ENCODE data around the gene FOCAD.
A peak's percentile ranks its signal among the peaks of the same experiment; 100 is the strongest.

Gene FOCAD

GRCh38 chr9:20640331-20641187, 43.5 kb upstream of the FOCAD start:
- peak overlapping the region; percentile 66 for H3K27ac ChIP-seq (ENCODE audit: extremely low read depth, low read depth, low read length)
- ChIA-PET POLR2A (interaction anchor here (0.7 to 2.0 kb wide), 4 partner anchors 18 to 44 kb away, joined by 3 to 15 read pairs (median 6); partner anchors contain the start of genes FOCAD and MLLT3), CTCF (interaction anchor here (0.6 to 5.5 kb wide), 4 partner anchors 12 to 32 kb away, joined by 3 to 29 read pairs (median 3); partner anchors contain the start of gene MLLT3)
- peaks cover 15% of the 10 kb centered on the region; the same call in 1 of the 2 replicates for H3K4me1 ChIP-seq (ENCODE audit: control insufficient read depth, insufficient read depth, low read length)
- H3K9me3 ChIP-seq (ENCODE audit: control insufficient read depth, insufficient read depth, low read depth, low read length), result no peaks in the 10 kb centered on the region
- H3K4me3 ChIP-seq (ENCODE audit: low read depth, low read length), result no peak overlapping the region
- no peaks in the 10 kb centered on the region for H3K36me3 ChIP-seq (ENCODE audit: control insufficient read depth in 2 of 2, insufficient read depth in 1 of 2, low read length in 2 of 2)
- TF ChIP-seq ZFHX2 (tag by site-specific recombination; conservative IDR thresholded peaks at IDR 0.05) (peak; percentile 89), ZNF530 (tag by site-specific recombination; IDR thresholded peaks at IDR 0.05; ENCODE audit: low read depth) (no peak), ZNF214 (tag by site-specific recombination; IDR thresholded peaks at IDR 0.05; ENCODE audit: borderline replicate concordance) (peak; percentile 29; the same call in 1 of the 2 replicates), ZBTB7A (tag by site-specific recombination; IDR thresholded peaks at IDR 0.05; ENCODE audit: low read depth) (0 out of 2 replicates have a peak, but pooled peaks have one; percentile 22), ZNF529 (tag by site-specific recombination; IDR thresholded peaks at IDR 0.05; ENCODE audit: insufficient replicate concordance) (peak; percentile 10), SCRT2 (tag by site-specific recombination; IDR thresholded peaks at IDR 0.05) (peak; percentile 71; the same call in 1 of the 2 replicates), ZNF555 (tag by site-specific recombination; conservative IDR thresholded peaks at IDR 0.05) (no peak), MZF1 (tag by site-specific recombination; IDR thresholded peaks at IDR 0.05; ENCODE audit: borderline replicate concordance) (no peak), IKZF3 (tag by site-specific recombination; IDR thresholded peaks at IDR 0.05) (peak; percentile 46; the same call in 1 of the 2 replicates), ZNF843 (tag by site-specific recombination; IDR thresholded peaks at IDR 0.05) (peak; percentile 48; the same call in 1 of the 2 replicates), PRDM6 (tag by site-specific recombination; IDR thresholded peaks at IDR 0.05) (peak; percentile 85), ZNF350 (tag by site-specific recombination; IDR thresholded peaks at IDR 0.05) (no peak), ZSCAN16 (tag by site-specific recombination; IDR thresholded peaks at IDR 0.05) (peak; percentile 99), ZBTB17 (tag by site-specific recombination; IDR thresholded peaks at IDR 0.05) (peak; percentile 51), PRDM10 (tag by site-specific recombination; IDR thresholded peaks at IDR 0.05) (peak; percentile 84), ZNF423 (tag by site-specific recombination; IDR thresholded peaks at IDR 0.05) (peak; percentile 82), TRIM28 (IDR thresholded peaks at IDR 0.05; ENCODE audit: borderline replicate concordance, low read length) (0 out of 2 replicates have a peak, but pooled peaks have one; percentile 23), GLI2 (tag by site-specific recombination; IDR thresholded peaks at IDR 0.05; ENCODE audit: borderline replicate concordance, low read depth) (no peak), ZNF18 (tag by site-specific recombination; IDR thresholded peaks at IDR 0.05) (peak; percentile 34; the same call in 1 of the 2 replicates), ZNF366 (tag by site-specific recombination; conservative IDR thresholded peaks at IDR 0.05) (0 out of 2 replicates have a peak, but pooled peaks have one; percentile 29), ZNF184 (tag by site-specific recombination; IDR thresholded peaks at IDR 0.05) (peak; percentile 76; the same call in 1 of the 2 replicates), ZNF660 (tag by site-specific recombination; IDR thresholded peaks at IDR 0.05) (peak; percentile 75; the same call in 1 of the 2 replicates), ZNF341 (tag by site-specific recombination; IDR thresholded peaks at IDR 0.05; ENCODE audit: low read depth) (peak; percentile 52), KLF10 (tag by site-specific recombination; IDR thresholded peaks at IDR 0.05) (peak; percentile 61), EGR2 (tag by site-specific recombination; IDR thresholded peaks at IDR 0.05; ENCODE audit: low read depth) (peak; percentile 89), ZNF561 (tag by site-specific recombination; IDR thresholded peaks at IDR 0.05; ENCODE audit: borderline replicate concordance) (0 out of 2 replicates have a peak, but pooled peaks have one; percentile 49), ZSCAN30 (tag by site-specific recombination; IDR thresholded peaks at IDR 0.05) (peak; percentile 43; the same call in 1 of the 2 replicates), ZNF670 (tag by site-specific recombination; IDR thresholded peaks at IDR 0.05; ENCODE audit: low read depth) (no peak), ZNF394 (tag by site-specific recombination; IDR thresholded peaks at IDR 0.05; ENCODE audit: borderline replicate concordance) (peak; percentile 34; the same call in 1 of the 2 replicates), ZNF335 (tag by site-specific recombination; conservative IDR thresholded peaks at IDR 0.05) (no peak)

All from HEK293 (cell line).